WI38 (cell line): ENCODE measurements around the gene IMP4.

ENCODE experiments used
- H3K4me3 ChIP-seq: 2 replicates; pipeline ENCODE4 v1.5.1; 2011; ENCODE audit warnings: low read depth, mild to moderate bottlenecking, control low read depth, low read length
- CTCF ChIP-seq: IDR thresholded peaks from 2 replicates; pipeline ENCODE4 v1.5.1; 2012; ENCODE audit warnings: low read depth, mild to moderate bottlenecking, control low read depth, low read length

Gene IMP4

GRCh38 chr2:130373808-130374365 is 31.2 kb downstream of the IMP4 start:
- TF ChIP-seq CTCF: no peak
- H3K4me3 ChIP-seq: peak overlapping the region; percentile 95; the same call in 1 of the 2 replicates

DNA sequence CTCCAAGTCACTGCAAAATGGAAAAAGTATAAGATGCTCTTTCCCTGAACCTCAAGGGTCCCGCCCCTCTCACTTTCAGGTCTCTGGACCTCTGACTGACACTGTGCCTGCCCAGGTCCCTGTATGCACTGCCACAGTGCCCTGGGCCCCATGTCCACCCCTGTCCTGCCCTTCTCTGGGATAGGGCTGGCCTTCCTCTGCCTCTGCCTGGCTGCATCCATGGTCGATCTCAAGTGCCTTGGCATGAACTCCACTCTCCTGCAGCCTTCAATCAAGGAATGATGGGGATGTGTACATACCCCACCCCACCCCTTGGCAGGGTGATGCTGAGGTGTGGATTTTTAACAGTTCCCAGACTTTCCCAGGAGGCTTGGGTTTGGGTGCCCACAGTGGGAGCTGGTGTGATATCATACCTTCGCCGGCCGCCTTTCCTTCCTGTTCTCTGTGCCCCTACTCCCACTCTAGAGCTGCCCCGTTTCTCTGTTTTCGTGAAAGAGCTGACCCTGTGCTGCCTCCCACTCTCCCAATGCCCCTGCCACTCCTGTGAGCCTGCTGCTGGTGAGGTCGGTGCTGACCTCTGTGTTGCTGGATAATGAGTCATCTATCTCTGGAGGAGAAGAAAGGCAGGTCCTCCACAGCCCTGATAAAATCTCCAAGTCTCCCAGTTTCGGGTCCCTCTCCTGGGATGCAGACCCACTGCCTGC is 32.0 kb downstream of the IMP4 start:
- H3K4me3 ChIP-seq: no peak overlapping the region
- TF ChIP-seq CTCF: no peak

DNA sequence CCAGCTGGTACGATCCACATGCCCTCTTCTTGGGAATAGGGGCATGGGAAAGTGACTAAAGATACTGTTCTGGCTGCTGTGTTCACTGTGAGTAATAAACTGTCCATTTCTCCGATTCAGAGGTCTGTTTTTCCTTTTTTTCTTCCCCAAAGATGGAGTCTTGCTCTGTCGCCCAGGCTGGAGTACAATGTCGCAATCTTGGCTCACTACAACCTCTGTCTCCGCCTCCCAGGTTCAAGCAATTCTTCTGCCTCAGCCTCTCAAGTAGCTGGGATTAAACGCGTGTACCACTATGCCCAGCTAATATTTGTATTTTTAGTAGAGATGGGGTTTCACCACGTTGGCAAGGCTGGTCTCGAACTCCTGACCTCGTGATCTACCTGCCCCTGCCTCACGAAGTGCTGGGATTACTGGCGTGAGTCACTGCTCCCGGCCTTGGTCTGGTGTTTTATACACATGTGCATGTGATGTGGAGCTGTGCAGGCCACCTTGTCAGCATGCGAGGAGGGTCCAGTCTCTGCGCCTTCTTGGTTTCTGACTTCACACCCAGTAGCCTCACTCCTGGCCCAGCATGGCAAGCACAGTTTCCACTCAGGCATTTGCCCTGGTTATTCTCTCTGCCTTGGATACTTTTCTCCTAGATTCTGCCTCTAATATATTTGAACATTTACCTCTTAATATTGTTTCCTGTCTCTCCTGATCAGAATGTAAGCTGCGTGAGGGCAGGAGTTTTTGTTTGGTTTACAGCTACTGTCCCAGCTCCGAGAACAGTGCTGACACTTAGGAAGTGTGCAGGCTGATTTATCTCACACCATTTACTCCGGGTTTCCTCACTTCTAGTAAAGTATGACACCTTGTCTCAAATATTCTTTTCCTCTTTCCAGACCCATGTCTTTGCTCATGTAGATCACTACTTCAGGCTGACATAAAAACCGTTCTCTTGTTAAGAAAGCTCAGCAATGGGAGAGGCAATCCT is 32.9 kb downstream of the IMP4 start:
- no peak for TF ChIP-seq CTCF

DNA sequence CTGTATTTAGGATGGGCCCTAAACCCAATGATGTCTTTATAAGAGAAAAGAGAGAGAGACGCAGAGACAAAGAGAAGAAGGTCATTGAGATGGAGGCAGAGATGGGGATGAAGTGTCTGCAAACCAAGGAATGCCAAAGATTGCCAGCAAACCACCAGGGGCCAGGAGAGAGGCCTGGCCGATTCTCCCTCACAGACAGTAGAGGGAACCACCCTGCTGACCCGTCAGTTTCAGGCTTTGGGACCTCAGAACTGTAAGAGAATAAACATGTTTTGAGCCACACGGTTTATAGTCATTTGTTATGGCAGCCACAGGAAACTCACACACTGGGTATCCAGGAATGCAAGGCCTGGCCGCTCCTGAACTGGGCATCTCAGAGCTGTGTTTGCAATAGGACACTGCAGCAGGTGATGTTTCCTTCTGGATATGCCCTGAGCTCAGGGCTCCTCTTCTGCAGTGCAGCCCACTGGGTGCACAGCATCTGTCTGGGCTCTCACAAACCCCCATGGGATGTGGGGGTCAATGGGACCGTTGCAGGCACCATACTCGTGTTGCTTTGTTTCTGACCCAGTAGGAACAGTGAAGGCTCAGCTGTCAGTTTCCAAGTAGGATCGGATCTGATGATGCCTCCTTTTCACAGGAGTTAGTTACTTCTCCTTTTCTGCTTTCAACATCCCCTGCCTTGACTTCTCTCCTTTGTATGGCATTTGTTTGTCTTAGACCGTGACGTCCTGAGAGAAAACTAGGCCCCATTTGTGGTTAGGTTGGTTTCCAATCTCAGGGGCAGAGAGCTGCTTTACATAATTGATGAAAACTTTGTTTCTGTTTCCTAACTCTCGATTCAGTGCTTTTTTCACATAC is 34.0 kb downstream of the IMP4 start:
- TF ChIP-seq CTCF: no peak
- H3K4me3 ChIP-seq: no peak overlapping the region

More for the DNA sequence above, 32.9 kb downstream of the IMP4 start:
- no peak overlapping the region for H3K4me3 ChIP-seq

GRCh38 chr2:130377491-130377890 is 34.8 kb downstream of the IMP4 start:
- H3K4me3 ChIP-seq: no peak overlapping the region

More at GRCh38 chr2:130377491-130377890, 34.8 kb downstream of the IMP4 start:
- TF ChIP-seq CTCF: no peak
